ENCODE results near the gene STEAP2.
"Not testable (repeated sequence)": the region's sequence is repeated elsewhere in the genome, so short reads cannot be mapped to it uniquely, and the experiment has no call there.

Gene STEAP2

DNA sequence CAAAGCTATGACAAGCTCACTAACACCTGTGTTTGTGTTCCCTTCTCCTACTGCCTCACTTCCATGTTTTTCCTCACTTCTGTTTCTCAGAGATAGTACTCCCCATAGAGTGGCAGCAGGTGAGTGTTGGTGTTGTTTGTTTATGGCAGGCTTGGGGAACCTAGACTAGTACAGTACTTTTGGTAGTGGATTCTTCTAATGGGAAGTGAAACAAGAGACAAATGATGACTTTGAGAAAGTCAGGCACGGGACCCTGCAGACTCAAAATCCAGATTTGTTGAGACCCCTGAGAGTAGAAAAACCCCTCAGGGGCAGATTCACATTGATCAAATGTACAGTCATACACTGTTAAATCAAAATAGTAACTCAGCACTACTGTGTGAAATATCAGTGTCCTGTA lies 27.0 kb downstream of the STEAP2 start:
- no peak for DNase-seq

DNA sequence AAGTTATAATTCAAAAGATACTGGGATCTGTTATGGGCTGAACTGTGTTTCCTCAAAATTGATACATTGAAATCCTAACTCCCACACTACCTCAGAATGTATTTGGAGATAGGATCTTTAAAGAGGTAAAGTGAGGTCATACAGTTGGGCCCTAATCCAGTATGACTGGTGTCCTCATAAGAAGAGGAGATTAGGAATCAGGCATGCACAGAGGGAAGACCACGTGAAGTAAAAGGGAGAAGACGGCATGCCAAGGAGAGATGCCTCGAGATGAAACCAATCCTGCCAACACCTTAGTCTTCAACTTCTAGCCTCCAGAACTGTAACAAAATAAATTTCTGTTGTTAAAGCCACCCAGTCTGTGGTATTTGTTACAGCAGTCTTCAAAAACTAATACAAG lies 27.5 kb downstream of the STEAP2 start:
- DNase-seq: no peak

DNA sequence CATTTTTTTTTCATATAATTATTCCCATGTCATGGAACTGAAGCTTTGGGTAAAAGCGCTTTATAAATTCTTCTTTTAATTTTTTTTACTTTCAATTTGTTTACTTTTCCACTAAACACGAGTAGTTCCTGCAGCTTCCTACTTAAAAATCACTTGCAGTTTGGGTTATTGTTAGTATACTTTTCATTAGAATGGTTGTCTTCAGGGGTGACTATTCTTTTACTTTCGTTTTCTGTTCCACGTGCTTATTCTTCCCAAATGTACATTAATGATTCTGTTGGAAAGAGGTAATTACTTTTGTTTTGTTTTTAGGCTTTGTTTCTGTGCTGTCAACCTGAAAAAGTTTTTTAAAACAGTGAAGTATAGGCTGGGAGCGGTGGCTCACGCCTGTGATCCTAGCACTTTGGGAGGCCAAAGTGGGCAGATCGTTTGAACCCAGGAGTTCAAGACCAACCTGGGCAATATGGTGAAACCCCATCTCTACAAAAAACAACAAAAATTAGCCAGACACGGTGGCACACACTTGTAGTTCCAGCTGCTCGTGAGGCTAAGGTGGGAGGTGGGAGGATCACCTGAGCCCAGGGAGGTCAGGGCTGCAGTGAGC lies 28.2 kb downstream of the STEAP2 start:
- no peak for DNase-seq

DNA sequence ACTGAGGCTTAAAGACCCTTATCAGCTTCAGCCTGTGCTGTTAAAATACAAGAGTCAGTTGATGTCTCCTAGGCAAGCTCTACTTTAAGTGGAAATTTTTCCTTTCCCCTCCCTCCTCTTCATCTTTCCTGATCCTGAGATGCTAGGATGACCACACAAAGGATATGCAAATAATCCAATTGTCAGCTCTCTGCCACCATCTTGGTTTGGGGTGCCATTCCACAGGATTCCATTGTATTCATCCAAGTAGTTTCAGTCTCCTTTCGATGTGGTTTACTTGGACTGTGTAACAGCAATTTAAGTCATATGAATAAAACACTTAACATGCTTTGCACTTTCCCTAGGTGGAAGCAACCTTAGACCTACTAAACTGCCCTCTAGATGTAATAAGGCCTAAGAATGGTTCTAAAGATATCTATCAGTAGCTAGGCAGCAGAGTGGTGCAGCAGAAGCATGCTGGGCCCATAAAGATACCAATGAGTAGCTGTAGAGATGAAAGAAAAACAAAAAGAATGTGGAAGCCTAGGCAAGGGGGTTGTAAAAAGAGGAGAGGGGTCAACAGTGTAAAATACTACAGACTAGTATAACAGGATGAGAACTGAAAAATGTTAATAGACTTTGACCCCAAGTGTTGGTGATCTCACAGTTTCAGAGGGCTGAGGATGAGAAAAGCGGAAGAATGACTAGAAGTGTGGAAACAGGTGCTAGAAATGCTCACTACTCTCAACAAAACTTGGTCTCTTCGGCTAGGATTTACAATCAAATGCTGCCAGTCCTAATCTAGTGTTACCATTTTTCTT lies 31.0 kb downstream of the STEAP2 start:
- DNase-seq: no peak

DNA sequence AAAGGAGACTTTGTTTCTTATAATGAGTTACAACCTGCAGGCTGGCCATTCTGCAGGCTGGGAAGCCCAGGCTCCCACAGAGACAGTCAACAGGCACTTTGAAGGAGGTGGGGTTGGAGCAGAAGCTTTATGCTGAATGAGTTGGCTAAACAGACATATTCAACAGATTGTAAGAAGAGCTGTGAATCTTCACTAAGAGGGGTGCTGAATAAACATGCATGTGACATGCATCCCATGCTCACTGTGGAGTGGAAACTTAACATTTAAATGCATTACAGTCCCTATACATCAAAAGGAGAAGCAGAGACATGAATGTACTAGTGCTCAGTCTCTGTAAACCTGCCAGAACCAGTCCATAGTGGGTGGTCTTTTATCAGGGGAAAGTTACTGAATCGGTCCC lies 32.0 kb downstream of the STEAP2 start:
- no peak for DNase-seq

DNA sequence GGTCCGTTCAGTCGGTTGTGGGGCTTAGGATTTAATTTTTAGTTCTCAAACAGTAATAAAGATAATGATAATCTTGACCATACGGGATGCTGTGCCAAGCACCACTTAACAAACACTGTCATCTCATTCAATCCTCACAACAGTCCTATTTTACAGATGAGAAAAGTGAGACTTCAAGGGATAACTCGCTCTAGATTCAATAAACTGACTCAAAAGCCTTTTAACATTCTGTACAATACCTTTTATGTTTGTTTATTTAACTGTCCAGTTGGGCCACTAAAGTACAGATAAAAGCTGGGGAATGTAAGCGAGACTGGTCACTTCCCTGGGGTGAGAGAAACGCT lies 33.0 kb downstream of the STEAP2 start:
- DNase-seq: no peak

DNA sequence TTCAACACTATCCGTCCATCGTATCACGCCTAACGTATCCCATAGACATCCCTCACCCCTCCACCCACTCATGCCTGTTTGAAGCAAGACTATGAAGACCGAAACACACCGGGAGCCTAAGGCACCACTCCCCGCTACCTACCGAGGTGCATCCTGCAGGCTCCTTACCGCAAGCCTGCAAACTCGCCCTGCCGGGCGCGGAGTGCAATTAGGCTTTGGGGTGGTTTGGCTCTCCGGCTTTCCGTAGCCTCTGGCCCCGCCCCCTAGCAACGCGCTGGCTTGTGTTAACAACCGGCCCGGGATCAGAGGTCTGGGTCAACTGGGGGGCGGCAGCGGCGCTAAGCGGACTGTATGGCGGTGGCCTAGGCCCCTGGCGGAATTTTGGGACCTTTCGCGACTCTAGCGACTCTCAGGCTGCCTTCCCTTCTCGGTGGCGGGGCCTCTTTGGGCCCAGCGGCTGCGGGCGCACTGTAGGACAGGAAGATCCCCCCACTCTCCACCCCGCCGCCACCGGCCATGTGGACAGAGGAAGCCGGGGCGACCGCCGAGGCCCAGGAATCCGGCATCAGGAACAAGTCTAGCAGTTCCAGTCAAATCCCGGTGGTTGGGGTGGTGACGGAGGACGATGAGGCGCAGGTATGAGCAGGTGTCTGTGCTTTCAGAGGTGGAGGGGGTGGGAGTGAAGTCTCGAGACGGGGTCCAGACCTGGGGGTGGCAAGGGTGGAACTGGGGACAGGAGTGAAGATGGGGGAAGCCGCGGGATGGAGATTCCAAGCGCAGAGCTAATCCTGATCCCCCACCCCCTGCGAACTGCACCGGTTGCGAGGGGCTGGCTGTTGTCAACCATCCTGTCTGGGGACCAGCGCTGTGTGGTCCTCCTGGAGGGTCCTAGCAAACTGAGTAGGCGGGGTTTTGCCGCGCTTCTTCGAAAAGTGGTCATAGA lies 33.6 kb downstream of the STEAP2 start, which contains the start of gene CFAP69:
CFAP69 (plus strand) TSS at position 266 of the 943 bp plus-strand sequence; CDS start at position 517, 251 bp downstream.
- DNase-seq: peak; percentile 65

DNA sequence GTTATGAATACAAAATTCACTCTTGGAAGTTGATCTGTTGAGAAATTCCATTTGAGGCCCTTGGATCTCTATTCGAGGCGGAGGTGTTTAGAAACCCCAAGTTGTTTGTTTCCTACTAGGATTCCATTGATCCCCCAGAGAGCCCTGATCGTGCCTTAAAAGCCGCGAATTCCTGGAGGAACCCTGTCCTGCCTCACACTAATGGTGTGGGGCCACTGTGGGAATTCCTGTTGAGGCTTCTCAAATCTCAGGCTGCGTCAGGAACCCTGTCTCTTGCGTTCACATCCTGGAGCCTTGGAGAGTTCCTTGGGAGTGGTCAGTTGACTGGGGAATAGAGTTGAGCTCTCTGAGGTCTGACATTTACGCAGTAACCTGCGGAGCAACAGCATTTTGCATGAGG lies 34.6 kb downstream of the STEAP2 start:
- no peak for DNase-seq

DNA sequence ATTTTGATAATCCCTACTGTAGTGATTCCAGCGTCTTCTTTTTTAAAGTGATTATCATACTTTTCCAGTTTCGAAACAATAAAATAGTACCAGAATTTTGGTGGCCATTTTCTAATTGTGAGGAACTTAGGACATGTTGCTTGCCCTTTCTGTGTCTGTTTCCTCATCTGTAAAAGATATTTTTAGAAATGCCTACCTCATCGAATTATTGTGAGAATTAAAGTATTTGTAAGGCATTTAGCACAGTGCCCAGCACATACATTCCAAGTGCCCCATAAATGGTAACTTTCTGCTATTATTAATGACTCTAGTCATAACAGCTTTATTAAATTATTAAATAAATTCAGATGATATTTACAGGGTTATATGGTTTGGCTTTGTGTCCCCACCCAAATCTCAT lies 37.2 kb downstream of the STEAP2 start:
- no peak for DNase-seq

DNA sequence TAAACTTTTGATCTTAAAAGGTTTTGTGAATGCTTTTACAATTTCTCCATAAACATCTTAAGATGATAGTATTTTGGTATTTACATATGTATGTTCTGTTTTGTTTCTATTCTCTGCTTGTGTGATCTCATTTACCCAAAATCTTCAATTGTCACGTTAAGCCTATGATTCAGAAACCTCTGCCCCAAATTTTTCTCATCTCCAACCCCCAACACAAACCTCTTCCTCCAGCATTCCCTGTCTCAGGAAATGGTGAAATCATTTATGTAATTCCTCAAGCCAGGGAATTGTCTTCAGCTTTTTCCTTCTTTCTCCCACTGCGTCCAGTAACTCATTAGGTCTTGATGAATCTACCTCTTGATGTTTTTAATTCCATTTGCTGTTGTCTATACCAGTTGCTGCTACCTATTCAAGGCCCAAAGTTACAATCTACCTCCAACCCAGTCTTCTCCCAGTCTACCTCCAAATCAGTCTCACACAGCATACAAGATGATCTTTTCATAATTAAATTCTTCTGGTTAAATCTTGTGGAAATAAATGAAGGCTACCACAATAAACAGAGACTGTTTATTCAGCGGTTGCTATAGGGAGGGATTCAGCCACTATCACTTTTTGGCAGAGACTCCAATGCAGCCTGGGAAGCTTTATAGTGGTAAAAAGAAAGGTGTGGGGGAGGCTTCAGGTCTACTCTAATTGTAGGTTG lies 39.2 kb downstream of the STEAP2 start:
- no peak for DNase-seq

DNA sequence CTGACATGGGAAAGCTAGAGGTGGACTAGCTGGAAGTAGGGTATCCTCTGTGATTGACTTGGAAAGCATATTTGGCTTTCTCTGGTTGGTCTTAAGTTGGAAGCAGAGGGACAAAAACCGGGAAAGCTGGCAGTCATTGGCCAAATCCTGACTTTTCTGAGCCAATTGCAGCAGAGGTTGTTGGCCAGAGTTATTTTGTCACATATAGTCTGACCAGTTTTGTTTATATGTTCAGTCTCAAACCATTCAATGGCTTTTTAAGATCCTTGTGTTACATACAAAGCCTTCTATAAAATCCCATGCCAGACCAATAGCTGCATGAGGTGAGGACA lies 39.7 kb downstream of the STEAP2 start:
- no peak for DNase-seq

DNA sequence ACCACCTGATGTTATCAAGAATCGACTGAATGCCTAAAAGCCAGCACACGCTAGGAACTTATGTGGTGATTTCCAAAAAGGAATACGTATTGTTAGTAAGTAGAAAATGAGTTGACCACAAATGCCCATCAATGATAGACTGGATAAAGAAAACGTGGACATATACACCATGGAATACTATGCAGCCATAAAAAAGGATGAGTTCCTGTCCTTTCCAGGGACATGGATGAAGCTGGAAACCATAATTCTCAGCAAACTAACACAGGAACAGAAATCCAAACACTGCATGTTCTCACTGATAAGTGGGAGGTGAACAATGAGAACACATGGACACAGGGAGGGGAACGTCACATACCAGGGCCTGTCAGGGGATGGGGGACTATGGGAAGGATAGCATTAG lies 44.5 kb downstream of the STEAP2 start:
- DNase-seq: not testable (repeated sequence)

DNA sequence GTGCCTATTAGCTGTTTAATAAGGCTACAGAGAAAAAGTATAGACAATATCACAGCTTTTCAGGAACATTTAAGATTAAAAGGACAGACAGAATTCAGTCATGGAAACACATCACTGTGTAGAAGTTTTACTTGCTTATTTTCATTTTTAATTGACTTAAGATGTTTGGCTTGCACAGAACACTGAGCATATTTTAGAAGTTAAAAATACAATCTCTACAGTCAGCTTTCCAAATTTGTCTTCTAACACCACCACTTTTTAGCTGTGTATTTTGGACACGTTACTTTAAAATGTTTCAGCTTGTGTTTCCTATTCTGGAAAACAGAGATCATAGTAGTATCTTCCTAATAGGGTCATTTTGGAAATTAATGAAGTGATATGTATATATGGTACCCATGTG lies 45.2 kb downstream of the STEAP2 start:
- no peak for DNase-seq

DNA sequence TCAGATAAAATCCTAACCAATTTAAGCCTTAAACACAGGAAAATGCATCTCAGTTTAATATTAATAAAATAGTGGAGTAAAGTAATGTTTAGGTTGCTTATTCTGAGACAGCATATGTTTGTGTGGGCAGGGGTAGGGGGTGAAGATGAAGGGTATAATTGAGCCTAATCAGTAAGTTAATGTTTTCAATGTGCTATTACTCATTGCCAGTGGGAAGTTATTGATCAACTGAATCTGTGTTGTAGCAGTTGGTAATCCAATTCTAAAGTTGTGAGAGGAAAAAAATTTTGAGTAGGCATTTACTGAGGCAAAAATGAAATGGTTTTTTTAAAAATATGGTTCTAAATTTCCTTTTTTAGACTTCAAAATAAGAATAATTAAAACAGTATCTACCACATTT lies 49.9 kb downstream of the STEAP2 start:
- DNase-seq: no peak

DNA sequence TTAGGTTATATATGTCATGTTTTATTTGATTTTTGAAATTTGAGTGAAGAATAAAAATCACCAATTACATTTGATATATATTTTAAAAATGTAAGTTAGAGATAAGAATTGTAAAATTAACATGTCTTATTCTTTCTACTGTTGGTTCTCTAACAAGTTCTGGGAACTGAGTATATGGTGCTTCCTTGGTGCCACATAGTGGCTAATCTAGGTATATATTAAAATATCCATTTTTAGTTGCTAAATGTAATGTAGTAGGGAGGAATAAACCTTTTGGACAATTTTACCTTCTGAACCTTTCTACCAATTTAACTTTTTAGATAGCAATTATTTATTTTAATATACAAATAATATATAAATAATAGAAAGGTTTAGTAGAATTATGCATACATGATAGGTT lies 50.9 kb downstream of the STEAP2 start:
- DNase-seq: peak; percentile 33

DNA sequence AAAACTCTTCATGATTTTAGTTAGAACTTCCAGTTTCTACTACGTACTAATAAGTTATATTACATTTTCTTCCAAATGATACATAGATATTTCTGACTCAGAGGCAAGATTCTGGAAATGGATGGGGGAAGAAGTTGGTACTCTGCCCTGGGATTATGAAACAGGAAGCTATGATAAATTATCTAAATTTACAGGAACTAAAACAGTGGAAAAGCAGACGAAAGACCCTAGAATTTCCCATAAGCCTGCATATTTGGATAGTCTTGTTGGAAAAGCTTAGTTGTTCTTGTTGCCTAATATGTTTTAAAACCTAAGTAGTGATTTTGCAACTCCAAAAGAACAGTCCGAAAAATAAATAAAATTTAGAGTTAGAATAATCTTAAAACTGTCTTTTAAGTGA lies 55.3 kb downstream of the STEAP2 start:
- no peak for DNase-seq

DNA sequence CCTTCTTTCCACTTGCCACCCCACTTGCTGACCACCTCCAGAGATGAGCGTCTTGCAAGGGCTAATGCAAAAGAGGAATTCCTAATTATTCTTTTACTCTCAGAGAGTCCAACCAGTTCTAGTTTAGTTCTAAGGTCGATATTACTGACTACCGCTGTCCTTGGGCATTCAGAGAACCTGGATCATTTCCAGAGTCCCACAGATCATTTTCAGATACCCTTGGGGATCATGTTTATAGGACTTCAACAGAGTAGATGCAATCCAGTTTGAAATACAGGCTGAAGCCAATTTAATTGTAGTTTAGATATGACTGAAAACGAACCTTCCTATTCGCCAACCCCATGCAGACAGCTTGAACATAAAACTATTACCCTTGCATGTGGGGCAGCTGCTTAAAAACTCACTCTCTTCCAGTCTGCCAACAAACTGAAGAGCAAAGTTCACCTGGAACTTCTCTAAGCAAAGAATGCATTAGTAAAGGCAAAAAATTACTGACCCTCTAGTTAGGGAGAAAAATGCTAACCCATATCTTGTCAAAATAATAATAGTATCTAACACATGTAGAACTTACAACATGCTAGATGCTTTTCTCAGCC lies 55.8 kb downstream of the STEAP2 start:
- no peak for DNase-seq

DNA sequence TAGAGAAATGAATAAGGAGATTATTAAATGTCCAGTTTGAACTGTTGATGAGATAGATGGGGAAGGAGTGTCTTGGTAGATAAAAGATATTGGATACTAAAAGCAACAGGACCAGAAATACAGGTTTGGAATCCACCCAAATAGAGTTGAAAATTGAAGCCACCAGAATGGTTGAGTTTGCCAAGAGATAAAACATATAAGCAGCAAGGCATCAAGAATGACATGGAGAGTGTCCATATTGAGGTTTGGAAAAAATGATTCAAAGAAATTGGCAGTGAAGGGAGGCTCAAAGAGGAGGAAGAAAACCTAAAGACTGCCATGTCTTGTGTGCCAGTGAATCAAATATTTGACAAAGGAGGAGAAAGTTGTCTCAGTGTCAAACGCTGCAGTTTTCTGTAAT lies 57.6 kb downstream of the STEAP2 start:
- no peak for DNase-seq

DNA sequence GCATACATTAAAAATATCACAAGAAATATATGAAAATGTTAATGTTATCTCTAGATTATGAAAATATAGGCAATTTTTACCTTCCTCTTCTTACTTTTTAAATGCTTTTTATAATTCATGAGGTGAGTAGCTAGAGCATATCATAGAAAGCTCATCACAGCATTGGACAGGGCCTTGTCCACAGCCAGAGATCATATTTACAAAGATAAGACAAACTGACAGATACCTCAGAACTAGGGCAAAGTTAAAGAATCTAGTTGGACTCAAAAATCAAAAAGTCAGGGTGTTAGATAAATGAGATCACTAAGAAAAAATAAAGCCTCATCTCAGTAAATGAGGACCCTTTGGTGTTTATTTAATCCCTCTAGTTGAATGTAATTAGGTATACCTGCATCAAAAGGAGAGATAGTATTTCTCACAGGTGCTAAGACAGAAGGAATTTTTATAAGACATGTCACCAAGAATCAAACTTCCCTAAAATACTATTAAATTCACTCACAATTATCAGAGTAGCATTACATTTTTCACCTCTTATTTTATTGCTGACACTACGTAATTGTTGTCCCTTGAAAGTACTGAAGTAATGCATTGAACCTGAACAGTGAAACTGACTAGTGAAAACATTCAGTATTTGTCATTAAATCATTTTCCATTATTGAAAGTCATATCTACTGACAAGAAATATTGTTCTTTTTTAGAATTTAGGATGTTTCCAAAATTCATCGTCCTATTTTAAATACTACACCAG lies 59.1 kb downstream of the STEAP2 start:
- DNase-seq: no peak

DNA sequence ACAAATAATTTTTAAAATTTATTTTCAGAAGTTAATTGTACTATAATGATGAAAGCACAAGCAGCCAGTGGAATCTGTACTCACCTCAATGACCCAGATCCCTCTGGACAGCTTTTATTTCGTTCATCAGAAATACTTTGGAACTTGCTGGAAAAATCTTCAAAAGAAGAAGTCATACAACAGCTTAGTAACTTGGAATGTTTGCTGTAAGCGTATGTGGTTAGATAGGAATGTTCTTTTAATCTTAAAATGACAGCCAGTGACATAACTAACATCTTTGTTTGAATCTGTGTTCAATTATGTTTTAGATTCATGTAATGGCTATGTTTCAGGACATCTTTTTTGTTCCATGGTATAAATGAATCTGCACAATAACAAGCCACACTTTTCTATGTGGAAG lies 60.2 kb downstream of the STEAP2 start:
- DNase-seq: no peak

DNA sequence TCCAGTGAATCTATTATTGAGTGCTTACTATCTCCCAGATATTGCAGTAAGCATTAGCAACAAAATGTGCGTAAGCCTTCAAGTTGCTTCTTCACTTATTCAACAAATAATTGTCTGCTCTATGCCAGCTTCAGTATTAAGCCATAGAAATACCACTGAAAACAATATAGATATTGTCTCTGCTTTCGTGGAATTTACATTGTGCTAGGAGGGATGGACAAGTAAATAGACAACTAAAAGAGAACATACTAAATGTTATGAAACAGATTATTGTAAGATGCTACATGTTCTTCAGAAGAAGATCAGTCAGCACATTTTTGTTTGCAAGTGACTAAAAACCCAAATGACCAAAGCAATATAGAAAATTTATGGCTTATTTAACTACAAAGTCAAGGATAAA lies 60.7 kb downstream of the STEAP2 start:
- no peak for DNase-seq

DNA sequence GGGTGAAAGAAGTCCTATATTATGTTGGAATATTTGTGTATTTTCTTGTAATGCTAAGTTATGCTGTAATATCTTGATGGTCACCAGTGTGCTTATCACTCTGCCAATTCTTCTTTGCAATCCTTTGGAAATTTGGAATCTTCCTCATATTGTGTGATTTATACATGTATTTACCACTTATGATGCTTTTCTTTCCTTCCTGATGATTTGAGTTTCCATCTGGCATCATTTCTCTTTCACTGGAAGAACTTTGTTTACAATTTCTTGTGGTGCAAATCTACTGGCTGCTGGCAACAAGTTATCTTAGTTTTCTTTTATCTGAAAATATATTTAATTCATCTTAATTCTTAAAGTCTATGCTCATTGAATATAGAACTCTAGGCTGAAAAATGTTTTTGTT lies 62.6 kb downstream of the STEAP2 start:
- DNase-seq: no peak

Data from NCI-H526 treated with DMSO at 0.1 percent for 48 hours (cell line).